Suppressor macrophage (primary cell): ENCODE measurements around the gene ZNF691.
"Not testable (repeated sequence)": the region's sequence is repeated elsewhere in the genome, so short reads cannot be mapped to it uniquely, and the experiment has no call there.

Experiments
- DNase-seq, 4 experiments: peaks; one replicate each; pipeline ENCODE4 v3.0.0-alpha.2; 2020 to 2022
- total RNA-seq, 17 experiments: gene quantifications; one replicate each; lab custom pipeline; 2026; ENCODE audit warnings: mixed read lengths in 6 of 17, inconsistent platforms in 3 of 17; lab: John Stamatoyannopoulos, UW

Gene ZNF691
- total RNA-seq: 1.1 to 7.9 (median 5.3) reads per million in 17 experiments

GRCh38 chr1:42846257-42847110 lies at the start of gene ZNF691:
ZNF691 (plus strand) TSS chr1:42846613; CDS start chr1:42849659, 3,046 bp downstream.
- DNase-seq: peak; percentile 95 to 98 (median 96)

DNA sequence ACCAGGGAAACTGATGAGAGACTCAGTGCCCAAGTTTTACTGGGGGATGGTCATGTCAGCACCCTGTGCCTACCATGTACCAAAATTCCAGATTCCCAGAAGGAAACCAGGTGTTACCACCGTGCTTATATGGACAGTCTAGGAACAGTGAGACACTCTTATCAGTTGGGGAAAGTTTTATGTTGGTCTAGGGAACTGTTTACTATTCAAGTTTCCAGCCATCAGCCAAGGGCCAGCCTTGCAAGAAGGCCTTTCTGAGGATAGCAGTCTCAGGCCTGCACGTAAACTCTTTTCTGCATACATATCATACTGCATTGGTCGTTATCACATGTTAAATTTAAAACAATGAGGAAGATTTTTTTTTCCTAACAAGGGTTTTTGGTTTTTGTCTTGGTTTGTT lies 49.0 kb upstream of the ZNF691 start:
- DNase-seq: no peak

DNA sequence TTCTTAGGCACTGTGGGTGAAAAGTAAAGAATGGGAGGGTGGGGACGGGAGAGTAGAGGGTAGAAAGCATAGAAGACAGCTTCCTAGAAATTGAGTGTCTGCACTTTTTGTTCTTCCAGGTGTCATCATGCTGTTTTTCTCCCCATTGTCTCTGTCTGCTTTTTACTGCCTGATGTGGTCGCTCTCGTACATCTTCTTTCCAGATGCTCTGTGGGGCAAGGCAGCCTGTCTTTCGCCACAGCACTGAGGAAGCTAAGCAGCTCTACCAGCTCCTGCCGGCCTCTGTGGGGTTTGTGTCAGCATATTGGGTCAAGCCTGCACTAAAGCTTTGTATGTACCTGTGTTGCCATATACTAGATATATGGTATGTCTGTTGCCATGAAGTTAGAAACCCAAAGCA lies 48.4 kb upstream of the ZNF691 start:
- no peak for DNase-seq

GRCh38 chr1:42801832-42802473 lies 44.5 kb upstream of the ZNF691 start:
- DNase-seq: no peak

GRCh38 chr1:42806171-42806570 lies 40.2 kb upstream of the ZNF691 start:
- DNase-seq: no peak

GRCh38 chr1:42806593-42806992 lies 39.8 kb upstream of the ZNF691 start:
- no peak for DNase-seq

DNA sequence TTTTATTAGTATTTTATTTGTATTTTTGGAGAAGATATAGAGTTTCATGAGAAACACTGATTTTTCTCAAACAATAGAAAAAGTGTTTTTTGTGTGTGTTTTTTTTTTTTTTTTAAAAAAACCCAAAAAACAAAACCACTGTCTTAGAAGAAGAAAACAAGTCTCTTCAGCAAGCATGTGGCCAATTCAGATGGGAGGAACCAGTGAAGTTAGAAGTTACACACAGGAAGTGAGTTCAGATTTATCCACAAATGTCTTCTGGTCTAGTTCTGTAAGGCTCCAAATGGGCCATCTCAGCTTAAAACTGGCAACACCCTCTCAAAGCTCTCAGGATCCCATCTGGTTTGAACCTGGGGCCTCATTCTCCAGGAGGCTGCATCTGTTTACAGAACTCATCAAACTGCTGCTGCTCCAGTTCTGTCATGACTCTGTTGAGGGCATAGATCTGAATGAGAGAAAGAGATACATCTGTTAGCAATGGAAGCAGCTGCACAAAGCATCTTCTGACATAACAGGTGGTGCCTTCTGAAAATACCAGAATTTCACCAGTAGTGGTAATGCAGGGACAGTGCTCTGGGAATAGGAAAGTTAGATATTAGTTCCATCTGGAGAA lies 39.3 kb upstream of the ZNF691 start:
- no peak for DNase-seq

GRCh38 chr1:42814815-42815214 lies 31.6 kb upstream of the ZNF691 start:
- not testable (repeated sequence) for DNase-seq

DNA sequence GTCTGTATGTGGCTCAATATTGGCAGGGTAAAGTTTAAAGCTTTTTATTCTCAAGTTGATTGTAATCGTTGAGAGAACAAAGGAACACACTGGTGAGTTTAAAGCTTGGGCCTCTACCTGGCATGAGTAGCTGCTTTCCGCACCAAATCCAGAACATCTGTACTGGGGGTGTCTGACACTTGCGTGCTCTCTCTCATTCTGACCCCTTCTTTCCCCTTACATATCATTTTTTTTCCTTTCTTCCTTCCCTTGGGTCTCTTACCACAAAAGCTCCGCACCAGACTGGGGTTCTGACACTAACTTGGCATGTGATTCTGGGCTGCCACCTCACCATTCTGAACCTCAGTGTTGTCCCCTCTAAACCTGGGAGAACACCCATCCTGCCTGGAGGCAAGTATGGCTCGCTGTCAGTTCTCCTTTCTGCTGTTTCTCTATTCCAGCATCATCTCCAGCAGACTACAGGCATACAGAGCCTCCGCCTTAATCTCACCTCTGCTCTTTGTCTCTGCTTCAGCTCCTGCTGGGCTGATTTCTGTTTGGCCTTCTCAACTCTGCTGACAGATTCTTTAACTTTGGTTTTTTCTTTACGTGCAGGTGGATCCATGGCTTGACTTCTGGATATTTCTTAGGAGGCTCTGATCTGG lies 30.4 kb upstream of the ZNF691 start:
- DNase-seq: no peak

- DNase-seq: peak; percentile 95 to 99 (median 96)
Measured at GRCh38 chr1:42816585-42817439, 29.6 kb upstream of the ZNF691 start, which contains the start of the genes ERMAP and SVBP. ERMAP (plus strand) TSS chr1:42817122; CDS start chr1:42830449, 13,327 bp downstream. SVBP (minus strand) TSS chr1:42817397; CDS start chr1:42816544, 853 bp downstream.

DNA sequence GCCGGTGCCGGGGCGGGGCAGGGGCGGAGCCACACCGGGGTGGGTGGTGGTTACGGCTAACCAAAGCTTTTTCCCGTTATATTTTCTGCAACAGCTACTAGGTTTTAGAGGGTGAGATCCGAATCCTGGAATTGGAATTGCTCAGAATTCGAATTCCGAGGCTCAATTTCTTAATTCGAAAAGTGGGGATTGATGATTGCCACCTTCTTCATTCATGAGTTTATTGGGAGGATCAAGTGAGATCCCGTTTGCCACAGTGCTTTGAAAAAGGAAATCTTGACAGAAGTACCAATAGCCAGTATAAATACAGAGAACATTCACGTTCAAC lies 29.0 kb upstream of the ZNF691 start:
- no peak for DNase-seq

GRCh38 chr1:42817976-42818375 lies 28.4 kb upstream of the ZNF691 start:
- no peak for DNase-seq

- no peak for DNase-seq
Measured at GRCh38 chr1:42820813-42821212, 25.6 kb upstream of the ZNF691 start.

DNA sequence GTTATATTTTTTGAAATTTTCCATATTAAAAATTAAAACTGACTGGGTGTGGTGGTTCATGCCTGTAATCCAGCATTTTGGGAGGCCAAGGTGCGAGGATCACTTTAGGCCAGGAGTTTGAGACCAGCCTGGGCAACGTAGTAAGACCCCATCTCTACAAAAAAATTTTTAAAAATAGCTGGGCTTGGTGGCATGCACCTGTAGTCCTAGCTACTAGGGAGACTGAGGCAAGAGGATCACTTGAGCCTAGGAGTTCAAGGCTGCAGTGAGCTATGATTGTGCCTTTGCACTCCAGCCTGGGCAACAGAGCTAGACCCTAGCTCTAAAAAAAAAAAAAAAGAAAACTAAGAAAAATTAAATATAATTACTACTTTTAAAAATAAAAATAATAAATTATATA lies 24.7 kb upstream of the ZNF691 start:
- no peak for DNase-seq

- peak in 1 of 4 experiments; percentile 31 for DNase-seq
Measured at GRCh38 chr1:42822800-42823392, 23.5 kb upstream of the ZNF691 start.

GRCh38 chr1:42824481-42825035 lies 21.9 kb upstream of the ZNF691 start:
- DNase-seq: no peak

DNA sequence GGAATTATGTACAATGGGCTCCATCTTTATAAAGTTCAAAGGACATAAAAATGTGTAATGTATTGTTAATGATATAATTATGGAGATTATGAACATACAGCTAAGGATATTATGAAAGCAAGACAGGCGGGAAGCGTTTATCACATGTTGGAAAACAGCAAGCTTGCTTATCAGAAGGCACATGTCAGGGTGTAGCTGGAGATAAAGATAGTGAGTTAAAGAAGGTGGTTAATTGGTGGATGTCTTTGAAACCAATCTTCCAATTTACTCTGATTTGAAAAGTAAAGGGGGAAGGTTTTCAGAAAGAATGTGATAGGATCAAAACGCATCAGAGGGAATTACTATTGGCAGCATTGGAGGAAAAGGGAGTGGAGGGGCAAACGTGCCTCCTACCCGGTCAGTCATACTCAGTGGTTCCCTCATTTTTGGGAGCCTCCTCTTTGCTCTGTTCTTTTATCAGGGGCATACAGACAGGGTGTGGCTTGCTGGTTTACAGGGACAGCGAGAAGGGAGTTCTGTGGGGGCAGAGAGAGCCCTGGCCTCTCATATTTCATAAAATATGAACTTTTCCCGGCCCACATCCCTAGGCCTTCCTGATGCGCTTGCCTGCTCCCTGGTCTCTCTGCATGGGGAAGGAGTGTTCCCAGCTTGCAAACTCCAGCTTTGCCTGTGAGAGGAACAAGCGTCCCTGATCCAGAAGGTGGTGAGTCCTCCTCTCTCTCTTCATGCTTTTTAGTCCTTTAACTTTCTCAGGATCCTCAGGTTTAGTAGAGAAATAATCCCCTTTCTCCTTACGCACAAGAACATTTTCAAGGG lies 21.2 kb upstream of the ZNF691 start:
- no peak for DNase-seq

- DNase-seq: no peak
Measured at GRCh38 chr1:42830631-42831030, 15.8 kb upstream of the ZNF691 start.

- DNase-seq: no peak
Measured at GRCh38 chr1:42831273-42831672, 15.1 kb upstream of the ZNF691 start.

DNA sequence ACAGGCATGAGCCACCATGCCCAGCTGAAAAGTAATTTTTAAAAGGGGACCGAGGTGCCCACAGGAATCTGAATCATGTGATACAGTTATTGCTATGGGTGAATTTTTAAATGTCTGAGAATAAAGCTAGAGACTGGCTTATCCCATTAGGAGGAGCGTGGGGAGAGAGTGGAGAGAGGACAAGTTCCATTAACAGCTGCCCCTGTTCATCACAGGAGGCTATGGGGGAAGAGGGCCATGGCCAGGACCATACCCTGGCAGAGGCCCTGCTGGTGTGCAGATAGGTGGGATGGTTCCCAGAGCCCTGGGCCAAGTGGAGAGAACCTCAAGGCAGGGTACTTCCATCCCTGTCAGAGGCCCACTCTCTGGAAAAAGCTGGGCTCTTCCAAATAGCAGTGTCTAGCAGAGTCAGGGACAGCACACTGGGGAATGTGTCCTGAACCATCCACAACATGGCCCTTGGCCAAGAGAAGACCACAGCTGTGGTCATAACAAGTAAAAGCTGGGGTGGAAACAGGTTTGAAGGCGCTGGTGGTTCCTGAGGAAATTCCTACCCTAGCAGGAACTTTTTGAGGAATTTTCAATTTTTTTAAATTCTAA lies 13.7 kb upstream of the ZNF691 start:
- DNase-seq: no peak
